CD4-positive, alpha-beta T cell treated with Interleukin-2 at 100 ng/mL for 4 hours (primary cell): Measurements from ENCODE around the gene HOXC5.

Source experiments
- DNase-seq: peaks from one replicate; pipeline ENCODE4 v3.0.0-alpha.2; 2020; ENCODE audit warnings: low spot score

Gene HOXC5

DNA sequence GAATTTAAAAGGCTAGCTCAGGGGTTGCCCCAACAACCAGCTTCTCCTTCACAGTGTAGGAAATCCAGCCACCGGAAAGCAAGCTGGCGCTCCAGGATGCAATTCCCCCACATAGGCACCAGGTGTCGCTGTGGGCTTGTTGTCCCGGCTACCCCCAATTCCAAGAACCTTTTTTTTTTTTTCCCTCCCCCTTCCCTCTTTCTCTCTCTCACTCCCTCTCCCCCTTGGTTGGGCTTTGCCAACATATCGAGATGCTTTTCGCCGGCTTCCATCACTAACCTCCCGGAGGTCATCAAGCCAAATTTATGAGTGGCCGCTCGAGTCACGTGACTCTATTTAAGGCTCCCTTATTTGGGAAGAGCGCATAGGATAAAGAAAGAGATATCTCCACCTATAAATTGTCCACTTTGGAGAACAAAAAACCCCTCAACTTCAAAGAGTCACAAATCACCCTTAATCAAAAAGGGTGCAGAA lies at the start of gene HOXC5:
Gene HOXC5, plus strand, starts transcription at position 424 of the 474 bp plus-strand sequence. CDS start 73 bp downstream, outside the sequence.
- DNase-seq: peak; percentile 69

DNA sequence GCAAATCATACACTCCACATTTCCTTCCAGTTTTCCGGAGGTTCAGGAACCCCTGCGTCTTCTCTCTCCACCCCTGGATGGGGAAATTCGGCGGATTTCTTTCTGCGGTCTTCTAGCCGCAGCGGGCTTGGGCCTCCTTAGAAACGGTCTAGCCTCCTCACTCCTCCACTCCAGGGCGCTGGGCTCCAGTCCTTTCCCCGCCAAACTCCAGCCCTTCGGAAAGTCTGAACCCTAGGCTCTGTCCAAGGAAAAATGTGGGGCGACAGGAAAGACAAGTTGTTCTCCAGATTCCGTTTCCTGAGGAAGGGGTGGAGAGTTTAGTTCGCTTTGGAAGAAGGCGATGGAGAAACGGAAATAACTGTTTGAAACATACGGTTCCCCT lies 49.3 kb upstream of the HOXC5 start:
- DNase-seq: no peak

DNA sequence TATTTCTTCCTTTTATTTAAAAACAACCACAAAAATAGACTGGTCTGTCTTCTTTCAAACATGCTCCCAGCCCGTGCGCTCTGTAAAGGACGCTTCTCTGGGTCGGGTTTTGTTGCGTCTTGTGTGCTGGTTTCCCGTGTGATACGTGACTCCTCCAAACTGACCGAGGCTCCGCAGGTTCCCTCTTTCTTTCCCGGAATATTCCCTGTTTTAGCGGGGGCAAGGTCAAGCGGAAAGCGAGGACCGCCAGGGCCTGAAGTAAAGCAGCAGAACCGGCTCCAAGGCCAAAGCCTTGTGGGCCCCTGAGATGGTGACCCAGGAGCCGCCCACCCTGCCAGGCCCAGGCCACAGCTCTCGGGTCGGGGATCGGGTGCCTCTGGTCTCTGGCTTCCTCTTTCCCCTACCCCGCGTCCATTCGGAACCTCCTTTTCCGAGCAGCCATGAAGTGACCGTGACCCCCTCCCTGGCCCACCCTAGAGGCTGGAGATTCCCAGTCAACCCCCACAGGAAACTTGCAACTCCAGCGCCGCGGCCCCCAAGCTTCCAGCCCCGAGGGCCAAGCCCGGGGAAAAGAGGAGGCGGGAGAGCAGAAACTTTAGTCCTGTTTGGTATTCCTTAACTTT lies 48.8 kb upstream of the HOXC5 start:
- no peak for DNase-seq

DNA sequence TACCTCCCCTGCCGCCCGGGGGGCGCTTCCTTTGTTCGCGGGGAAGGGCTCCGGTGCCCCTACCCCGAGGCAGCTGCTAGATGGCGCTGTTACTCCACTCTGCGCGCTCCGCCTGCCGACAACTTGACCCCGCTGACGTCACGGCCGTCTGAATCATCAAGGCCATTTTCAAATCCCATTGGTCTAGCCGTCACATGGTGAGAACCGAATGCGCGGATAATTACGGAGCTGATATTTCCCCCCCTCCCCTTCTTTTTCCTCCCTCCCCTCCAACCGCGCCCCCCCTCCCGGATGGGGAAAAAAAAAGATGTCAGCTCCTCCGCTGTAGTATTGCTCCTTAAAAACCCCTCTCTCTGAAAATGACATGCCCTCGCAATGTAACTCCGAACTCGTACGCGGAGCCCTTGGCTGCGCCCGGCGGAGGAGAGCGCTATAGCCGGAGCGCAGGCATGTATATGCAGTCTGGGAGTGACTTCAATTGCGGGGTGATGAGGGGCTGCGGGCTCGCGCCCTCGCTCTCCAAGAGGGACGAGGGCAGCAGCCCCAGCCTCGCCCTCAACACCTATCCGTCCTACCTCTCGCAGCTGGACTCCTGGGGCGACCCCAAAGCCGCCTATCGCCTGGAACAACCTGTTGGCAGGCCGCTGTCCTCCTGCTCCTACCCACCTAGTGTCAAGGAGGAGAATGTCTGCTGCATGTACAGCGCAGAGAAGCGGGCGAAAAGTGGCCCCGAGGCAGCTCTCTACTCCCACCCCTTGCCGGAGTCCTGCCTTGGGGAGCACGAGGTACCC lies 47.8 kb upstream of the HOXC5 start, which contains the start of gene HOXC10:
Gene HOXC10, plus strand, starts transcription at position 246 of the 791 bp plus-strand sequence. Its CDS starts 114 bp downstream, at position 360.
- DNase-seq: peak; percentile 68

DNA sequence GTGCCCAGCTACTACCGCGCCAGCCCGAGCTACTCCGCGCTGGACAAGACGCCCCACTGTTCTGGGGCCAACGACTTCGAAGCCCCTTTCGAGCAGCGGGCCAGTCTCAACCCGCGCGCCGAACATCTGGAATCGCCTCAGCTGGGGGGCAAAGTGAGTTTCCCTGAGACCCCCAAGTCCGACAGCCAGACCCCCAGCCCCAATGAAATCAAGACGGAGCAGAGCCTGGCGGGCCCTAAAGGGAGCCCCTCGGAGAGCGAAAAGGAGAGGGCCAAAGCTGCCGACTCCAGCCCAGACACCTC lies 47.2 kb upstream of the HOXC5 start:
- DNase-seq: no peak

DNA sequence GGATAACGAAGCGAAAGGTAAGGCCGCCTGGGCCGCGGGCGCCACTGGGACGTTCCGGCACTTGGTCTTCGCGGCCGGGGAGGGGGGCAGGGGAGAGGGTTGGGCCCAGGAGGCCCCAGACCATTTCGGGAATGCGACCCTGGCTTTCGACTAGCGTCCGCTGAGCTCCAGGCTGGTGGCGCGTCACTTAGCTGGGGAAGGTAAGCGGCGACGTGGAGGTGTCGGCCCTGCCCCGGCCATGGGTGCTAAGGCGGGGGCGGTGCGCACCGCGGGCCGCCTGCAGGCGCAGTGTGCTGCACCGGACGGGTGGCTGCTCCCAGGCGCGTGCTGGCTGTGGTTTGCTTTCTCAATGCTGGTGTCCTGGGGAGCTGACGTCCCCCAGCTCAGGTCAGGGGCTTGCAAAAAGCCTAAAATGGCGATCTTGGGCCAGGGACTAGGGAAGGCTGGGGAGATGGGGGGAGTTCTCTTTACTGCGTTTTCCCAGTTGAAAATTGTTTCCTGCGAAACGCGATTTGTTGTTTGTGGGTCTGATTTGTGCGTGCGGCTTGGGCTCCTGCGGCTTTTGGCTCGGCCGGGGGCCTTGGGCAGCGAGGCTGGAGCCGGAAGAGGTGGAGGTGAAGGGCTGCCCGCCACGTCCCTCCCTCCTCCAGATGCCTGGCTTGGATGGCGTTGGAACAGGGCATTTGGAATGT lies 46.7 kb upstream of the HOXC5 start:
- DNase-seq: no peak

DNA sequence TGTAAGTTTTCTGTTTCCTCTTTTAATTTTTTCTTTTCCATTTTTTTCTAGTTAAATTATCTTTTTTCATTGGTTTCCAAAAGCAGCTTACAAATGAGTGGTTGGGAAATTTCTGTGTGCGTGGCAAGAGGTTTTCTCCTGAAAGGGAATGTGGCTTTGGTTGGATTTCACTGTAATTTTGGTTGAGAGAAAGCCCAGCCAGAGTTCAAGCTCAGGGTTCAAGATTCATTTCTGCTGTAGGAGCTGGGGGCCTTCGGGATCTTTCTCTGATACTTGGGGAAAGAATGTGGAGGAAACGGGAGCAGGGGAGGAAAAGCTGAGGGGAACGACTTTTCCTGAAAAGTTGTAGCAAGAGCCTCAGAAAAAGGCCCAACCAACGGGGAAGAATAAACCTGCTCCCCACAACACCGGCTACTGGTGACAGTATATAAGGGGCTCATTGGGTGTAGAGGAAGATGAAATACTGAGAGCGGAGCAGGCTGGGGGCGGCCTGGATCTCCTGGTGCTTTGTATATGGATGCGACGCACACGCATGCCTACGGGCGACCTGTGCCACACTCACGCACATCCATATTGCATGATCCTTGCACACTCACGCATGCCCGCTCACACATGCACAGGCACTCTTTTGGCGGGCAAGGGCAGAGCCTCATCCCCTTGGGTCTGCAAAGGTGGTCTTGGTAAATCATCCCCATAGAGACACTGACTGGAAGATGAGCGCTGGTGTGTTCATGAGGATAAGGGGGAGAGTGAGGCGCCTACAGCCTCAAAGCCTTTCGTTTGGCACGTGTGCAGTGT lies 46.0 kb upstream of the HOXC5 start:
- no peak for DNase-seq

DNA sequence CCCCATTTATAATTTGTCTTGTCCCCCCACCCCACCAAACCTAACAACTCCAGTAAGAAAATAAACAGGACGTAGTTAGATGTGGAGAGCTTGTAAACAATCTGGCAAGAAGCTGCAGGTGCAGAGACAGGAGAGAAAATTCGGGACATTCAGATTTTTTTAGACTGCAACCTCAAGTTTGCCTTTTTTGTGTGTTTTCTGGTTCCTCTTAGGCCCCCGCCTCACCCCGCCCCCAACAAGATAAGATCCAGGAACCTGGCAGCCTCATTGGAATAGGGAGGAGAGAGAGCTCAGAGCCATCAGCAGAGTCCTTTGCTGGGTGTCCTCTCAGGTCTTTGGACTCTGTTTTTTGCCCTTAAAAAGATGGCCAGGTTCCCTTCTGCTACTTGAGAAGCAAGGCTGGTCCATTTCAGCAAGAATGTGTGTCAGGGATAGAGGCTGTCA lies 45.0 kb upstream of the HOXC5 start:
- DNase-seq: no peak

DNA sequence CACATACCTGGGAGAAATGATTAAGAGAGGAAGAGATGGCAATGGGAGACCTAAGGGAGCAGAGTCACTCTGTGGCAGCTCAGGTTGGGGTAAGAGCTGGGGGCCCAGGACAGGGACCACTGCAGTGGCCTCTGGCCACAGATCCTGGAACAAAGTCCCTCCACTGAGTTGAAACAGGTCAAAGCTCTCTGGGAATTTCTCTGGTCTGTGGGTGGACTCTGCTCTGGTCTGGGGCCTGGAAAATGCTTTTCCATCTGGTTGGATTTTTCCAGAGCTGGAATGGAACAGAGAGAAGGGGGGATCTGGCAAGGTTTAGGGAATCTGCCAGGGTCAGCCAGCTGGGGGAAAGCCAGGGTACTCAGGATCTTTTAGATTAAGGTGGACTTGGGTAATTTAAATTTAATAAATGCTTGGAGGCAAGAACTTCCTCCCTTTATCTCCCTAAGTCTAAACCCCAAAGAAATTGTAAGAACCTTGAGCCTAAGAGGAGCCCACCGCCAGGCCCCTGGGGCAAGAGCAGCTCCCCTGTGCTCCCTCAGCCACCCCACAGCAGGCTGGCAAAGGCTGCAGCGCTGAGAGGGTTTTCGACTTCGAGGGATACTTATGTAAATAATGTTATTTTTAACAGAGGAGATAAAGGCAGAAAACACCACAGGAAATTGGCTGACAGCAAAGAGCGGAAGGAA lies 44.2 kb upstream of the HOXC5 start:
- no peak for DNase-seq

DNA sequence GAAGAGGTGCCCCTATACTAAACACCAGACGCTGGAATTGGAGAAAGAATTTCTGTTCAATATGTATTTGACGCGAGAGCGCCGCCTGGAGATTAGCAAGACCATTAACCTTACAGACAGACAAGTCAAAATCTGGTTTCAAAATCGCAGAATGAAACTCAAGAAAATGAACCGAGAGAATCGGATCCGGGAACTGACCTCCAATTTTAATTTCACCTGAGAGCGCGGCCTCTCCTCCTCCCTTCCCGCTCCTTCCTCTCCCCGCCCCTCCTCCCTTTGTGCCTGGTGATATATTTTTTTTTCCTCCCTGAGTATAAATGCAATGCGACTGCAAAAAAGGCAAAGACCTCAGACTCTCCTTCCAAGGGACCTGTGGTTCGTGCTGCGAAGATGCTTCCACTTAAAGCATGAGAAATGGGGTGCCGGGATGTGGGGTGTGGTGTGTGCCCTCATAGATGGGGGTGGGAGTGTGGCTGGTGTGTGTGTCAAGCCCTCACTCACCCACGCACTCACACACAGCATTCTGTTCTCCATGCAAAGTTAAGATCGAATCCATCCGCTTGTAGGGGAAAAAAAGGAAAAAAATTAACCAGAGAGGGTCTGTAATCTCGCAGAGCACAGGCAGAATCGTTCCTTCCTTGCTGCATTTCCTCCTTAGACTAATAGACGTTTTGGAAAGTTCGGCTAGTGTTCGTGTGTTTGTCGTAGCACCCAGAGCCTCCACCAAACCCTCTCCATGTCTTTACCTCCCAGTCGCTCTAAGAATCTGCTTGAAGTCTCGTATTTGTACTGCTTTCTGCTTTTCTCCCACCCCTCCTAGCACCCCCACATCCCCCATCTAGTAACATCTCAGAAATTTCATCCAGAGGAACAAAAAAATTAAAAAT lies 43.4 kb upstream of the HOXC5 start:
- DNase-seq: no peak

DNA sequence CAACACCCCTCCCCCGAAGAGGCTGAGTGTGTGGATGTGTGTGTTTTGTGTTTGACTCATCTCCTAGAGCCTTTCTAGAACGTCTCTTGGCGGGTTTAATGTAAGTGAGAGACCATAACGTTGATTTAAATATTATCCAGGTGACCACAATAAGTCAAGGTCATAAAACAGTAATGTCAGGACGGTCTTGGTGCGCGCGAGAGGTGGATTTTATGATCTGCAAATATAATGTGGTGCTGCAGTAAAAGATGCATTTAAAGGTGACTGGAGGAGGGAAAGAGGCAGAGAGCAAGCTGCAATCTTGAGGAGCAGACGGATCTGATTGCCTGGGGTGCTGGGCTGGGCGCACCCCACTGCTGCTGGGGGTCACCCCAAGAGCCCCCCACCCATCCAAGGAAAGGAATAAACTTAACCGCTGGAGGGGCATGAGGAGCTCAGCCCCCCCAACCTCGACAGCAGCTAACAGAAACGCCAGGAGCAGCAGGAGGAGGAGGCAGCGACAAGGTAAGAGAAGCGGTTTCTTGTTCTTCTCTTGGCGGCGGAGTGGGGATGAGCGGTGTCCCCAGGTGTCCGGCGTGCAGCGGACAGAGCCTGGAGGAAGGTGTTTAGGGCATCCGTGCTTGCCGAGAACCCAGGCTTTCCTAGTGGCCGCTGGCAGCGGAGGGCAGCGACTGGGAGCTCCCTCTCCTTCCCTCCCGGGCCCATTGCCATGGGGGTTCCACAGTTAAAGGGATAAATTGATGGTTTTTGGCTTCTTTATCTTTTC lies 42.4 kb upstream of the HOXC5 start:
- no peak for DNase-seq

DNA sequence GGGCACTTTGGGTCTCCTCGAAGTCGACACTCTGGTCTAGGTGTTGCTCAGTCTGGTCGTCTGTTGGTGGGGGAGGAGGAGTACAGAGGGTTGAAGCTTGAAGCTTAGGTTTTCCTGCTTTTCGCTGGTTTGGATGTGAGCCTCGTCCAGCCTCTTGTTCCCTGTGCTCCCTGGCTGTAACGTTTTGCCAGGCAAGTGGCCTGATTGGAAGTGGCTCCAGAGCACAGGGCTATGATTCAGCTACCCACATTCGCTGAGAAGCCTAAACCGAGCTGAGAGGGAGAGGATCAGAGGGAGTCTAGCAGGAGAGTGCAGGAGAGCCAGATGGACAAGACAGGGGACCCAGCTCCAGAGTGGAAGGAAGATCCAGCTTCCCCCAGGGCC lies 41.8 kb upstream of the HOXC5 start:
- DNase-seq: no peak

DNA sequence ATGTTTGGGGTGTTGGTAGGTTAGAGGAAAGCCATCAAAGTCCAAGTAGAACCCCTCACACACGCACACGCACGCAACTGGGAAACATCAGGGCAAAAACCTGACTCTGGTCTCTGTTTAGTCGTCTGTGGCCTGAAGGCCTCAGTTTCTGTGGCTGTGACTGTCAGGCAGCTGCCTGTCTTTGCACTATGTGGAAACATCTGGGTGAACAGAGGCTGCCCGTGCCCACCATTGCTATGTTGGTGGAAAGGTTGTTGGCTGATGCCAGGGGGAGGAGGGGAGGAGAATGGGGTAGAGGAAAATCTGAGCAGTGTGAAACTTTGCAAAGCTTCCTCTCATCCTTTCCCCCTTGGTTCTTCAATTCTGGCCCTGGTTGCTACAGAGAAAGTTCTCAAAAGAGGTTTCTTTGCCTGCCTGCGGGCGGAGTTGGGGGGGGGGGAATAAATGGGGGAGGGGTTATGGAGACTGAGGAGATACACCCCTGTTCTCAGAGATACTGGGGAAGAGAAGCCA lies 40.4 kb upstream of the HOXC5 start:
- no peak for DNase-seq

DNA sequence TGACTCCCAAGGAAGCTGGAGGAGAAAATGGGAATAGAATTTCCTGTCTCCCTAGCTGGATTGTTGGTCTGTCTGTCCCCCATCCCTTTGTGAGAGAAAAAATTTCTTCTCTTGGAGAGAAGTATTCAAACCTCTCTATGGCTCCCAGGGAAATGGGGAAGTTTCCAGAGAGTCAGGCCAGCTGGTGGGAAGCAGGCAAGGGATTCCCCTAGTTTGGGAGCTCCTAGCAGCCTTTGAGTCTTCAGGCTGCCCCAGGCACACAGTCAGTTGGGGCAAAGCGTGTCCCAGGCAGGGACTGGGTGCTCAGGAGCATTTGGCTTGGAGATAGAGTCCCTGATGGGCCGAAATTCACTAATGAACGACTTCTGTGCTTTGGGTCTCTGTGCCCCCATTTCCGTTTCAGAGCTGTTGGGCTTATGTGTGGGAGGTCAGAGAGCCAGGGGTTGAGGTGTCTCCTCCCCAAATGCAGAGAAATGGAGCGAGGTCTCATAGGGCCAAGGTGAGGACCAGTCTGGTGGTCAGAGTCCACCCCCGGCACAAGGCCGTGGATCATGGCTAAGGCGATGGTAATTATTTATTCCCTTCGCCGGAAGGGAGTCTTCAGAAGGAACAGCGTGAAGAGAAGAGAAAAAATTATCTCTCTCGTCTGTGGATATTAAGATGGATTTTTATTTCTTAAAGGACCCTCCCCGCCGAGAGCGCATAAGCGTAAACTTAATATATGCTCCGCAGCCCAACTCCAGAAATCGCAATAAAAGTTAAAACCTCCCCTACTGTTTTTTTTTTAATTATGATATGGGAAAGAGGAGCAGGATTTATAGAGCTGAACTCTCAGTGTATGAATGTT lies 39.5 kb upstream of the HOXC5 start:
- no peak for DNase-seq

DNA sequence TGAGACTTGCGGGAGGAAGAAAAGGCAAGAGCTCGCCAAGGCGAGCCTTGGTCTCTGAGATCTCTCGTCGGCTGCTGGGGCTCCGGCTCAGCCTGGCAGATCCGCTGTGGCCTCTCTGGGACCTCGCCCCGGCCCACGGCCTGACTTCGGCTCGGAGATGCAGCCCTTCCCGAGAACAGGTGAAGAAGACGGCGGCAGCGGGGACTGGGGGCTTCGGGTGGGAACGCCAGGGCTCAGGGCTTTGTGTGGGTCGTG lies 38.9 kb upstream of the HOXC5 start:
- DNase-seq: no peak

DNA sequence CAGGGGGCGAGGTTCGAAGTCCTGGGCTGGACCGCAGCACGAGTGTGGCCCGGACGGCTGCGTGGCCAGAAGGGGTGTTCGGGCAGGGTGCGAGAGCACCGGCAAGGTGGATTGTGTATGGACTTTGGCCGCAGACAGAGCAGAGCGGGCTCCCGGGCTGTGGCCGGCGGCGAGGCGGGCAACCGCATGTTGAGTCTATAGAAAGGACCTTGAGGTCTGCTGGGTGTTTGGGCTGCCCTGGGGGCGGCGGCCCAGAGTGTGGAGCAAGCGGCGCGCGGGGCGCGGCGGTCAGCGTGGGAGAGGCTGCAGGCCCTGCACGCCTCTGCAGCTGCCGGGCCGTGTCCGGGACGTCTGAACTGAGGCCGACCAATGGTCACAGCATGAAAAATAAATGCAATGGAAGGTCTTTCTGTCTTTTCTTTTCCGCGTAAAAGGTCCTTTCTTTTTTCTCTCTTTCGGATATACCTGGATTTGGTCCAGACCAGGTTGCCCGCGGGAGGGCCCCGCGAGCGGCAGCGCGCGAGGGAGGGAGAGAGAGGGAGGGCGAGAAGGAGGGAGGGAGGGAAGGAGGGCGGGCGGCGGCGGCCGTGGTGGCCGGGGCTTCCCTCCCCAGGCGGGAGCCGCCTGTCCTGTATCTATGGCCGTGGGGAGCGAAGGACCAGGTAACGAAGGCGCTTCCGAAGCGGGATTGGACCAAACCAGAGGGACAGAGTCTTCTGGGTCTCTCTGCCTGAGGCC lies 38.4 kb upstream of the HOXC5 start:
- no peak for DNase-seq

DNA sequence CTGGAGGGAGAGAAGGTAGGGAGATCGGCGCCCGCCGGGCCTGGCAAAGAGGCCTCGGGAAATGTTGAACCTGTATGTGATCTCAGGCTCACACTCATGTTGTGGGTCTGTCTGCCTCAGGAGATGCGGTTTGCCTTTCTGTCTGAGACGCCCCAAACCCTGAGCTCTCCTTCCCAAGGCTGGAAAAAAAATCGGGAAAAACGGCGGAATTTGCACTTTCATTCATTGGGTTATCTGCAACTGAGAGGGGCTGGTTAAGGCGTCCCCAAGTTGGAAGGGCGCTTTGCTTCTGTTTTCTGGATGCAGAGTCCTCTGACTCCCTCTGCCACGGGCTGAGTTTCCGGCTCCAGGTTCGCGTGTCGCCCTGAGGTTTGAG lies 37.9 kb upstream of the HOXC5 start:
- DNase-seq: peak; percentile 24
